Left renal cortex interstitium (tissue), 4 donors: Measurements from ENCODE around the gene GBF1. TPM values are rescaled to one million over a fixed set of nuclear protein-coding genes. Genes with fewer than 3 reads are reported as not detected.
A peak's percentile ranks its signal among the peaks of the same experiment; 100 is the strongest.

Source experiments
- DNase-seq, 4 donors: peaks; one replicate each; pipeline ENCODE4 v3.0.0-alpha.2; 2013; ENCODE audit warnings: low read depth in 4 of 4, low spot score in 2 of 4, missing footprints in 1 of 4
- polyA plus RNA-seq, 4 donors: library from polyadenylated mRNA; unstranded; fragments of 120-200 nt; gene quantifications; one replicate each; pipeline ENCODE4 v1.2.1, GENCODE V29; 2013; ENCODE audit not compliant: insufficient read length in 4 of 4

The GBF1 gene
- polyA plus RNA-seq, 4 donors, result 39.9 to 58.8 (median 47.2) TPM

DNA sequence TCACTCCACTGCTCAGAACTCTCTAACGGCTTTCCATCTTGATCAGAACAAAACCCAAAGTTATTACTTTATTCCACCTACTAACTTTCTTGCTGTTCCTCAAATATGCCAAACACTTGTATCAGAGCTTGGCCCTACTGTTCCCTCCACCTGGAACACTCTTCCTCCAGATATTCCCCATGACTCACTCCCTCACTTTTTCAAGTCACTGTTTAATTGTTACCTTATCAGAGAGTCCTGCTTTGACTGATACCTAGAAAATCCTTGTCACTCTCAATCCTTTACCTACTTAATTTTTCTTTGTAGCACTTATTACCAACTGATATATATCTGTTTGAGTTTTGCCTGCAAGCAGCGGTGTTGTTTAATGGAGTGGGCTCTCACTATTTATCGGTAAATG lies 144.6 kb downstream of the GBF1 start:
- DNase-seq, result no peak

DNA sequence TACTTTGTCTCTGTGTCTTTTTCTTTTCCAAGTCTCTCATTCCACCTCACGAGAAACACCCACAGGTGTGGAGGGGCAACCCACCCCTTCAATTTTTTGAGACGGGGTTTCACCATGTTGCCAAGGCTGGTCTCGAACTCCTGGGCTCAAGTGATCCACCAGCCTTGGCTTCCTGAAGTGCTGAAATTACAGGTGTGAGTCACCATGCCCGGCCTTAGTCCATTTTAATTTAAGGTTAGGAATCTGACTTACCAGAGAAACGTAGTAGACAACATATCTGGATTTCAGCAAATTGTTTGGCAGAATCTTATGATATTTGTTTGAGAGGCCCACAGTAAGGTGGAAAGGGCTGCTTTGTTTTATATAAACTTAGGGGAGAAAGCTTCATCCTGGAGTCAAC lies 147.0 kb downstream of the GBF1 start:
- DNase-seq, result no peak

DNA sequence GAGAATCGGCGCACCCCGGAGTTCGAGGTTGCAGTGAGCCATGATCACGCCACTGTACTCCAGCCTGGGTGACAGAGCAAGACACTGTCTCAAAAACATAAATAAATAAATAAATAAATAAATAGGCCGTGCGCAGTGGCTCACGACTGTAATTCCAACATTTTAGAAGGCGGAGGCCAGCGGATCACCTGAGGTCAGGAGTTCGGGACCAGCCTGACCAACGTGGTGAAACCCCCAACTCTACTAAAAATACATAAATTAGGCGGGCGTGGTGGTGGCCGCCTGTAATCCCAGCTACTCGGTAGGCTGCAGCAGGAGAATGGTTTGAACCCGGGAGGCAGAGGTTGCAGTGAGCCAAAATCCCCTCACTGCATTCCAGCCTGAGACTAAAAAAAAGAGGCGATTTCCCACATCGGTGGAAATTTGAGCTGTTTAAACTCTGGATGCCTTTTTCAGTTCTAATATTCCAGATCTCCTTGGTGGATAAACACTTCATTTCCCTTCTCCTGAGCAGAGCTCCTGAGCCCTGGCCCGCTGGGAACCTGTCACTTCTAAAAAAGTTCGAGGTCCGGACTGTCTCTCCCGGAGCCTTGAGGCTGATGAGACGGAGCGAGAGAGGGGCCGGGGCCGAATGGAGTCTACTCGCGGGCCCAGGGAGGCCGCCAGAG lies 148.2 kb downstream of the GBF1 start:
- no peak for DNase-seq

DNA sequence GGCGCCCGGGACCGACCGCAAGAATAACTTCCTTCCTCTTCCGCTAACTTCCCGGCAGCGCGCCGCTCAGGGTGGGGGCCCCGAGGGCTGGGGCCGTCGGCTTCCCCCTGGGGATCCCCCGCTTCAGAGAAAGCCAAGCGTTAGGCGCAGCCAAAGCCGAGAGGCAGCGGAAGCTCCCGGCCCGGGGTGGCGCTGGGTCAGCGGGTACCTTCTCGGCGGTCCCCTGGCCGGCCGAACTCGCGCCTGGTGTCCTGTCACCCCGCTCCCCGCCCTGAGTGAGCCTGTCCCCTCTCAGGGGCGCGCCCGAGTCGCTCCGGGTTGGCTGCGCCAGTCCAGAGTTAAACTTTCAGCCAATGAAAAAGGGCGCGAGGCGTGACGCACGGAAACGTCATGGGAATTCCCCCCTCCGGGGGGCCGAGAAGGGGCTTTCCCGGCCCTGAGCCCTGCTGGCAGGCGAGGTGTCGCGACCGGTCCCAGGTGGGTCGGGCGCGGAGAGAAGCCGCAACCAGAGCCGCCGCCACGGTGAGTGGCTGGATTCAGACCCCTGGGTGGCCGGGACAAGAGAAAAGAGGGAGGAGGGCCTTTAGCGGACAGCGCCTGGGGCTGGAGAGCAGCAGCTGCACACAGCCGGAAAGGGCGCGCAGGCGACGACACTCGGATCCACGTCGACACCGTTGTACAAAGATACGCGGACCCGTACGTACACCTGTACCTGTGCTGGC lies 148.9 kb downstream of the GBF1 start:
- peak in 2 of 4 donors; percentile 77 to 83 for DNase-seq

DNA sequence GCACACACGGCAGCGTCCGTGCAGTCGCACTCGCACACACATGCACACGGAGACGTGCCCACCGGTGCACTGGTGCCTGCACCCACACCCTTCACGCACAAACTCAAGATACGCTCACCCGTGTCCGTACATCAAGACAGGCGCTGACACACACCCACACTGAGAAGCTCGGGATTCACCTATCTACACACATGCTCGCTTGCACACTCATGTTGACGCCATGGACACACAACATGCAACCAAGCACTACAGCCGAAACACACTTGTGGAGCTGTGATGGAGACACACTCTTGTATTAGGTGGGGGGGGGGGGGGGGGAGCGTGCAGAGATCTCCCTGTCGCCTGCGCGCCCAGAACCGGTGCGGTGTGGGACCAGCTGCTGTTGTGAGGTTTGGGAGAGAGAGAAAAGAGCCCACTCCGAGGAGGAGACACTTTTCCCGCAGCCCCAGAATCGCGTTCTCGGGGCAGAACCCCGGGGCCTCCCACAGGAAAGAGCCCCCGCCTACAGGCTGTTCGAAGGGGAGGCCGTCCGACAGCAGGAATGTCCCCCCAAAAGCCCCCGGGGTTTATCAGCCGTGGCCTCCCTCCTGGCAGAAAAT lies 149.6 kb downstream of the GBF1 start:
- no peak for DNase-seq

DNA sequence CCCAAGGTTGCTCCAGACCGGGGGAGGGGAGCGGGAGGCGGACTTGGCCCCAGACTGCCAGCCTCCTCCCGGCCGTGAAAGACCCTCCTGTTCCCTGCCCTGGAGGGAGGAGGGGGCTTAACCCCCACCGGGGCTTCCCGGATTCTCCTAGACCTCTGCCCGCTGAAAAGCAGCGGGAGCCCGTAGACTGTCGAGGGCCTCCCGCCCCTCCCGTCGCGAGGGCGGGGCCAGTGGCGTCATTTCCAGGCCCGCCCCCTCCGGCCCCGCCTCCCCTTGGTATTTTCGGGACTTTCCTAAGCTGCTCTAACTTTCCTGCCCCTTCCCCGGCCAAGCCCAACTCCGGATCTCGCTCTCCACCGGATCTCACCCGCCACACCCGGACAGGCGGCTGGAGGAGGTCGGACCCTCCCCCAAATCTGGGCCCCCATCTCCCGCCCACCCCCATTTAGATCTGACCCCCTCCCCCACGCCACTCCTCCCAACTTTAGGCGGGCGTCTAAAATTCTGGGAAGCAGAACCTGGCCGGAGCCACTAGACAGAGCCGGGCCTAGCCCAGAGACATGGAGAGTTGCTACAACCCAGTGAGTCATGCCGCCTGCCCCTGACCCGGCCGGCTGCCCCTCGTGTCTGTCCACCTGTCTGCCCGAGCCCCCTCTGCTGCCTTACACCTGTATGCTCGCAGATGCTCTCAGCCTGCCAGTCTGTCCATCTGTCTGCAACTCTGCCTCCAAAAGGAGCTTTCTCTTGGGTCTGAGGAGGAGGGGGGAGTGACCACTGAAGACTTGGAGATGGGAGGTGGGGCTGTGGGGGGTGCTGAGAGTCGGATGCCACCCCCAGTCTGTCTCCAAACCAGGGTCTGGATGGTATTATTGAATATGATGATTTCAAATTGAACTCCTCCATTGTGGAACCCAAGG lies 150.3 kb downstream of the GBF1 start, which contains the start of gene NFKB2:
Gene NFKB2 (plus strand): TSS at position 306 of the 917 bp plus-strand sequence. CDS start 255 bp downstream, at position 561.
- DNase-seq, result peak in 2 of 4 donors; percentile 81 to 86

DNA sequence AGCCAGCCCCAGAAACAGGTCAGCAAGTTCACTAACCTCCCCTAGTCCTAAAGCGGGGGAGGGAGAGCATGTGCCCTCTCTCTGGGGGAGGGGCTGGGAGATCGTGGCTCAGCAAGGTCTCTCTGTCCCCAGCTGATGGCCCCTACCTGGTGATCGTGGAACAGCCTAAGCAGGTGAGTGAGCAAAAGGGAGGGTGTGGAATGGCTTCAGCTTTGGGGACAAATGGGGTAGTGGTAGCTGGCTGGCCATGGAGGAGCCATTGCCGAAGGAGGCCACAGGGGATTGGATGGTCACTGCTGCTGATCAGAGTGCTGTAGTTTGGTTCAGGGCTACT lies 151.0 kb downstream of the GBF1 start:
- no peak for DNase-seq

DNA sequence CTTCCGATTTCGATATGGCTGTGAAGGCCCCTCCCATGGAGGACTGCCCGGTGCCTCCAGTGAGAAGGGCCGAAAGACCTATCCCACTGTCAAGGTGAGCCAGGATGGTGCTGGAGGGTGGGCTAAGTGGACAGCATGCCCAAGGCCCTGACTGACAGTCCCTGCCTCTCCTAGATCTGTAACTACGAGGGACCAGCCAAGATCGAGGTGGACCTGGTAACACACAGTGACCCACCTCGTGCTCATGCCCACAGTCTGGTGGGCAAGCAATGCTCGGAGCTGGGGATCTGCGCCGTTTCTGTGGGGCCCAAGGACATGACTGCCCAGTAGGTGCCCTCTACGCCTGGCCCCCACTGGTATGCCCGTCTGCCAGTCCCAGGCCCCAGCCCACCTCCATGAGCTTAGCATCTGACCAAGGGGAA lies 151.4 kb downstream of the GBF1 start:
- no peak for DNase-seq

DNA sequence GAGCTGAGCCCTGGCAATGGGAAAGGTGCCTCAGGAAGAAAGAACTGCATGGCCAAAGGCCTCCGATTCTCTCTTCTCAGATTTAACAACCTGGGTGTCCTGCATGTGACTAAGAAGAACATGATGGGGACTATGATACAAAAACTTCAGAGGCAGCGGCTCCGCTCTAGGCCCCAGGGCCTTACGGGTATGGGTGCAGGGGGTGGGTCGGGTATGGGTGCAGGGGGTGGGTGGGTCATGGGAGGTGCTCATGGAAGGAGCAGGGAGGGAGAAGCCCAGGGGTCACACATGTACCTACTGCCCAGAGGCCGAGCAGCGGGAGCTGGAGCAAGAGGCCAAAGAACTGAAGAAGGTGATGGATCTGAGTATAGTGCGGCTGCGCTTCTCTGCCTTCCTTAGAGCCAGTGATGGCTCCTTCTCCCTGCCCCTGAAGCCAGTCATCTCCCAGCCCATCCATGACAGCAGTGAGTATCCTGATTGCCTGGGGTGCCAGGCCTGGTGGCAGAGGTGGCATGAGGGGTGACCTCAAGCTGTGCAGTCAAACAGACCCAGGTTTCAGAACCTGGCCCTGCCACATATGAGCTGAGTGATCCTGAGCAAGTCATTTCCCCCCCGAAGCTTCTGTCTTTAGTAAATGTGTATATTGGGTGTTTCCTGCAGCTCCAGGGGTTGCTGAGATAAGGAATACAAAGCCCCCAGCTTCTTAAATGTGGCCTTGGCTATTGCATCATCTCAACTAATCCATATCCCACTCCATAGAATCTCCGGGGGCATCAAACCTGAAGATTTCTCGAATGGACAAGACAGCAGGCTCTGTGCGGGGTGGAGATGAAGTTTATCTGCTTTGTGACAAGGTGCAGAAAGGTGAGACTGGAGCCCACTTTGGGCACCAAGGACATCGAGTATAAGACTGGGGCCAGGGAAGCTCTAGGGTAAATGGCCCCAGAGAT lies 152.2 kb downstream of the GBF1 start:
- DNase-seq, result no peak

DNA sequence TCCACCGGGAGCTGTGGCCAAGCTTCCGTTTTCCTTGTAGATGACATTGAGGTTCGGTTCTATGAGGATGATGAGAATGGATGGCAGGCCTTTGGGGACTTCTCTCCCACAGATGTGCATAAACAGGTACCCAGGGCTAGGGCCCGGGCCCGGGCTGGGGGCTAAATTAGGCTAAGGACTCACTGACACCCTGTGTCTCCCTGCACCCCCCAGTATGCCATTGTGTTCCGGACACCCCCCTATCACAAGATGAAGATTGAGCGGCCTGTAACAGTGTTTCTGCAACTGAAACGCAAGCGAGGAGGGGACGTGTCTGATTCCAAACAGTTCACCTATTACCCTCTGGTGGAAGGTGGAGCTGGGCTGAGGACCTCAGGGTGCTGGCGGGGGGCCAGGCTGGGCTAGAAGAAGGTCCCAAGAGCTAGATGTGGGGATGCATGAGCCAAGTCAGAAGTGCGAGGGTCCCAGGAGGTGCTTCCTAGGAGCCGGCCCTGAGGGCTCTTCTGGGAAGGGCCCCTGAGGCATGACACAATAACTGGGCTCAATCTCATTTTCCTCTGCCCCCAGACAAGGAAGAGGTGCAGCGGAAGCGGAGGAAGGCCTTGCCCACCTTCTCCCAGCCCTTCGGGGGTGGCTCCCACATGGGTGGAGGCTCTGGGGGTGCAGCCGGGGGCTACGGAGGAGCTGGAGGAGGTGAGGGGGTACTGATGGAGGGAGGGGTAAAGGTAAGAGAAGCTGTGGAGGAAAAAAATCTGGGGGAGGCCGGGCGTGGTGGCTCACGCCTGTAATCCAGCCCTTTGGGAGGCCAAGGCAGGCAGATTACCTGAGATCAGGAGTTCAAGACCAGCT lies 153.1 kb downstream of the GBF1 start:
- DNase-seq, result no peak

DNA sequence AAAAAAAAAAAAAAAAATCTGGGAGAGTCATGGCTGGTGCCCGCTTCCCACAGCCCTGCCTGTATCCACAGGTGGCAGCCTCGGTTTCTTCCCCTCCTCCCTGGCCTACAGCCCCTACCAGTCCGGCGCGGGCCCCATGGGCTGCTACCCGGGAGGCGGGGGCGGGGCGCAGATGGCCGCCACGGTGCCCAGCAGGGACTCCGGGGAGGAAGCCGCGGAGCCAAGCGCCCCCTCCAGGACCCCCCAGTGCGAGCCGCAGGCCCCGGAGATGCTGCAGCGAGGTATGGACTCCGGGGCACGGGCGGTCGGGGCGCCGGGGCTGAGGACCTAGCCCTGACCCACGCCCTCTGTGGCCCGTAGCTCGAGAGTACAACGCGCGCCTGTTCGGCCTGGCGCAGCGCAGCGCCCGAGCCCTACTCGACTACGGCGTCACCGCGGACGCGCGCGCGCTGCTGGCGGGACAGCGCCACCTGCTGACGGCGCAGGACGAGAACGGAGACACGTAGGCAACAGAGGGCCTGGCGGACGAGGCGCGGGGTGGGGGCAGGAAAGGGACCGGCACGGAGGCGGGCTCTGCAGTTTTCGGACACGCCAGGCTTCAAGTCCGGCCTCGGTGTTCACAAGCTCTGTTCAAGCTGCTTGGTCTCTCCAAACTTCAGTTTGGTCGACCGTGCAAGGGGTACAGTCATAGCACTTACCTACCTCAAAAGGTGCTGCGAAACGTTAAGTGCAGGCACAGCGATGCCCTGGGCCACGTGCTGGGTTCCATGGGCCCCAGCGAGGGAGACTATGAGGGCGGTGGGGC lies 154.1 kb downstream of the GBF1 start:
- DNase-seq, result no peak

DNA sequence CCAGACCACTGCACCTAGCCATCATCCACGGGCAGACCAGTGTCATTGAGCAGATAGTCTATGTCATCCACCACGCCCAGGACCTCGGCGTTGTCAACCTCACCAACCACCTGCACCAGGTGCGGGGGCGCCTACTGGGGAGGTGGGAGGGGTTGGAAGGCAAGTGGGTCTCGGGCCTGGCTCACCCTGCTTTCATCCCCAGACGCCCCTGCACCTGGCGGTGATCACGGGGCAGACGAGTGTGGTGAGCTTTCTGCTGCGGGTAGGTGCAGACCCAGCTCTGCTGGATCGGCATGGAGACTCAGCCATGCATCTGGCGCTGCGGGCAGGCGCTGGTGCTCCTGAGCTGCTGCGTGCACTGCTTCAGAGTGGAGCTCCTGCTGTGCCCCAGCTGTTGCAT lies 154.7 kb downstream of the GBF1 start:
- no peak for DNase-seq

DNA sequence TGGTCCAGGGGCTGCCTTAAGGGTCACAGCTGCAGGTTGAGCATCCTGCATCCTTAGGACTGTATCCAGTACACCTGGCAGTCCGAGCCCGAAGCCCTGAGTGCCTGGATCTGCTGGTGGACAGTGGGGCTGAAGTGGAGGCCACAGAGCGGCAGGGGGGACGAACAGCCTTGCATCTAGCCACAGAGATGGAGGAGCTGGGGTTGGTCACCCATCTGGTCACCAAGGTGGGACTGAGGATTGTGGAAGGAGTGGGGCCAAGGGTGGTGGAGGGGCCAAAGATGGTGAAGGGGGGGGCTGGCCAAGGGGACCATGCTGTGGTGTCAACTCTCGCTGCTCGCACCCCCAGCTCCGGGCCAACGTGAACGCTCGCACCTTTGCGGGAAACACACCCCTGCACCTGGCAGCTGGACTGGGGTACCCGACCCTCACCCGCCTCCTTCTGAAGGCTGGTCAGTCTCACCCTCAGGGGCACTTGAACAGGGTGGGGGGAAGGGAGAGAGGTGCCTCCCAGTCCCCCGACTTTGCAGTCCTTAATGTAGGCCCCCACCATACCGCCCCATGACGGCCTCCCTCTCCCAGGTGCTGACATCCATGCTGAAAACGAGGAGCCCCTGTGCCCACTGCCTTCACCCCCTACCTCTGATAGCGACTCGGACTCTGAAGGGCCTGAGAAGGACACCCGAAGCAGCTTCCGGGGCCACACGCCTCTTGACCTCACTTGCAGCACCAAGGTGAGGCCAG lies 155.4 kb downstream of the GBF1 start:
- no peak for DNase-seq

DNA sequence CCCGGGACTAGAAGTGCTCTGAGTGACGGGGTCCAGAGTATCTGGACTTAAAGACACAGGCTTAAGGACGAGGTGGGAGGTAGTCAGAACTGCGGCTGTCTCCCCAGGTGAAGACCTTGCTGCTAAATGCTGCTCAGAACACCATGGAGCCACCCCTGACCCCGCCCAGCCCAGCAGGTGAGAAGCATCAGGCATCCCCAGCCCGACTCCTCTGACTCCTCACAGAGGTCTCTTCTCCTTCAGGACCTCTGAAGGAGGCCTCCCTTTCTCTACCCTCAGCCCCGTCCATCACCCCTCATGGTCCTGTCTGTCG lies 156.0 kb downstream of the GBF1 start:
- DNase-seq, result no peak

DNA sequence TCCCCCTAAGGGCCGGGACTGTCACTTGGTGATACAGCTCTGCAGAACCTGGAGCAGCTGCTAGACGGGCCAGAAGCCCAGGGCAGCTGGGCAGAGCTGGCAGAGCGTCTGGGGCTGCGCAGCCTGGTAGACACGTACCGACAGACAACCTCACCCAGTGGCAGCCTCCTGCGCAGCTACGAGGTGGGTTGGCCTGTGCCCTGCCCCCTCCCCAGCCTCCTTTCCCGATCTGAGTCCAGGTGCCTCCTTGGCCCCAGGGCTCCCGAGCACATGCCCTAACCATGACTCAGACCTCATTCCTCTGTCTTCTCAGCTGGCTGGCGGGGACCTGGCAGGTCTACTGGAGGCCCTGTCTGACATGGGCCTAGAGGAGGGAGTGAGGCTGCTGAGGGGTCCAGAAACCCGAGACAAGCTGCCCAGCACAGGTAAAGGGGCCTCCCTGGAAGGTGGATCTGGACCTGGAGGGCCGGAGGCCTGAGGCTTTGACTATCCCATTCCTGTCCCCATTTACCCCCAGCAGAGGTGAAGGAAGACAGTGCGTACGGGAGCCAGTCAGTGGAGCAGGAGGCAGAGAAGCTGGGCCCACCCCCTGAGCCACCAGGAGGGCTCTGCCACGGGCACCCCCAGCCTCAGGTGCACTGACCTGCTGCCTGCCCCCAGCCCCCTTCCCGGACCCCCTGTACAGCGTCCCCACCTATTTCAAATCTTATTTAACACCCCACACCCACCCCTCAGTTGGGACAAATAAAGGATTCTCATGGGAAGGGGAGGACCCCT lies 156.6 kb downstream of the GBF1 start:
- DNase-seq, result no peak

DNA sequence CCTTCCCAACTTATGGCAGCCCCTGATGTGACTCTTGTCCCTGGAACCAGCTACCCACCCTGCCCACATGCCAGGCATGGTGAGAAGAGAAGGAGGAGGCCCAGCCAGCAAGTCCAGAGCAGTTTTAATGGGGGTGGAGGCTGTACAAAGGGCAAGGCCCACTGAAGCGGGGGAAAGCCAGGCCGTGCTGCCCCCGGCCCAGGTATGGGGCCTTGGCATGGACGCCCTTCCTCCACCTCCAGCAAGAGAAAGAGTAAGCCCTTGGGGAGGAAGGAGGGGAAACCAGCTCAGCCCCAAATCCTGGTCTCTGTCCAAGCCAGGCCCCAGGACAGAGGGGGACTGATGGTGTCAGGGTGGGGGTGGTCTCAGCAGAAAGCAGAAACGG lies 157.2 kb downstream of the GBF1 start:
- DNase-seq, result no peak

DNA sequence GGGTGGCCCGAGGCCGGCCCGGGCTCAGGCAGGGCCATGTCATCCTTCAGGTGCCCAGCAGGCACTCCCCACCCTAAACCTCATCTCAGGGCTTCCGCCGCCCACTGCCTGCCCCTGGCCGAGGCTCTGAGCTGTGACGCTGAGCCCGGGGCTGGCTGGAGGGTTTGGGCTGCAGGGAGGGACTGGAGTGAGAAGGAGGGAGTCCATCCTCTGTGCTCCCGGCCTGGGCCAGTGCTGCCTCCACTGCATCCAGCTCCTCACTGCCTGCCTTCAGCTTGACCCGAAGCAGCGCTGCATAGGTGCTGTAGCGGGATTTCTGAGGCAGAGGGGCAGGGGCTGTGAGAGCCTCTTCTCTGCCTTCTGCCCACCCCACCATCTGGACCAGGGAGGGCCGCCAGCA lies 157.8 kb downstream of the GBF1 start:
- no peak for DNase-seq
